Mammary epithelial cell (primary cell): ENCODE measurements around the gene TRHDE.

Source experiments
- CTCF ChIP-seq, 2 donors: IDR thresholded peaks in 1 of 2; conservative IDR thresholded peaks in 1 of 2; 2 replicates each; pipeline ENCODE4 v1.5.1; 2011 to 2012; ENCODE audit warnings: inconsistent platforms in 2 of 2, low read length in 2 of 2, mild to moderate bottlenecking in 2 of 2, control low read depth in 1 of 2, low read depth in 1 of 2; ENCODE audit not compliant: insufficient read depth in 1 of 2; ENCODE audit errors: extremely low read depth in 1 of 2
- EZH2 ChIP-seq: IDR thresholded peaks from 2 replicates; pipeline ENCODE4 v1.6.1; 2012; ENCODE audit warnings: low read length, inconsistent platforms, borderline replicate concordance

- TF ChIP-seq CTCF (conservative IDR thresholded peaks at IDR 0.05 in 1 of 2, IDR thresholded peaks at IDR 0.05 in 1 of 2; ENCODE audit: extremely low read depth in 1 of 2, insufficient read depth in 1 of 2, low read depth in 1 of 2, low read length in 2 of 2), result no peak
- no peak for TF ChIP-seq EZH2
Observed at GRCh38 chr12:72465155-72465554, 193.0 kb downstream of the TRHDE start.
